B cell (primary cell): ENCODE measurements around the gene DUSP16. TPM values are rescaled to one million over a fixed set of nuclear protein-coding genes. Genes with fewer than 3 reads are reported as not detected.

Experiments
- ATAC-seq: fragments of 200-7000 bp; cut with Tn5 transposase; one replicate; pipeline ENCODE4 v1.10.0; 2021; ENCODE audit warnings: low read depth, mild to moderate bottlenecking, moderate number of reproducible peaks, moderate library complexity
- CTCF ChIA-PET: fragments of 350-600 bp; sonication (Branson Sonifier 250); formaldehyde crosslinking; loops from one replicate; lab custom pipeline; 2021; ENCODE audit warnings: antibody characterized with exemption, inconsistent platforms; lab: Charles Lee
- POLR2A ChIA-PET: fragments of 350-600 bp; sonication (Branson Sonifier 250); formaldehyde crosslinking; loops from one replicate; lab custom pipeline; 2021; ENCODE audit warnings: antibody characterized with exemption; lab: Charles Lee
- DNase-seq: peaks from one replicate; pipeline ENCODE4 v3.0.0; 2013
- H2AFZ ChIP-seq: 2 replicates; pipeline ENCODE4 v1.6.1; 2012; ENCODE audit warnings: mild to moderate bottlenecking, low read depth, low read length; ENCODE audit not compliant: insufficient read depth, poor library complexity, severe bottlenecking
- H3K27ac ChIP-seq, 2 donors: 1 replicate in 1 of 2; 2 replicates in 1 of 2; pipeline ENCODE4 v1.5.1; 2012 to 2013; ENCODE audit warnings: low read length in 2 of 2, mild to moderate bottlenecking in 2 of 2, moderate library complexity in 1 of 2
- H3K27me3 ChIP-seq, 4 experiments: fragments of 200-600 bp in 1 of 4; sonication (generic) in 1 of 4; replicated peaks in 1 of 4; 1 replicate in 2 of 4; 2 replicates in 2 of 4; pipeline versions ENCODE4 v1.6.1 to v1.7.0; 2013 to 2016; ENCODE audit warnings: low read length in 3 of 4, mild to moderate bottlenecking in 2 of 4, mixed read lengths in 1 of 4, moderate library complexity in 1 of 4; ENCODE audit not compliant: insufficient read depth in 4 of 4, control insufficient read depth in 3 of 4; ENCODE audit errors: control extremely low read depth in 1 of 4
- H3K36me3 ChIP-seq, 2 experiments: replicated peaks in 1 of 2; 1 replicate in 1 of 2; 2 replicates in 1 of 2; pipeline versions ENCODE4 v1.6.1 to v1.7.1; 2013; ENCODE audit warnings: low read length in 1 of 2; ENCODE audit not compliant: insufficient read depth in 2 of 2, control insufficient read depth in 1 of 2; ENCODE audit errors: control extremely low read depth in 1 of 2, extremely low read depth in 1 of 2
- H3K4me1 ChIP-seq, 2 donors: fragments of 200-600 bp in 1 of 2; sonication (generic) in 1 of 2; 1 replicate in 1 of 2; 2 replicates in 1 of 2; pipeline versions ENCODE4 v1.5.1 to v1.6.1; 2013 to 2017; ENCODE audit warnings: low read length in 2 of 2; ENCODE audit not compliant: control insufficient read depth in 2 of 2, insufficient read depth in 2 of 2
- H3K4me2 ChIP-seq: replicated peaks from 2 replicates; pipeline ENCODE3; 2012; ENCODE audit warnings: mild to moderate bottlenecking, low read depth, low read length; ENCODE audit not compliant: poor library complexity, severe bottlenecking
- H3K4me3 ChIP-seq, 5 experiments: fragments of 200-600 bp in 1 of 5; sonication (generic) in 1 of 5; 1 replicate in 3 of 5; 2 replicates in 2 of 5; pipeline versions ENCODE4 v1.5.1 to v1.7.0; 2011 to 2016; ENCODE audit warnings: low read length in 4 of 5, mild to moderate bottlenecking in 4 of 5, low read depth in 2 of 5, control low read depth in 1 of 5, moderate library complexity in 1 of 5; ENCODE audit not compliant: insufficient read depth in 1 of 5; ENCODE audit errors: control extremely low read depth in 1 of 5, extremely low read depth in 1 of 5
- H3K79me2 ChIP-seq: fragments of 200-600 bp; sonication (generic); one replicate; pipeline ENCODE4 v1.6.0; 2016; ENCODE audit warnings: low read length; ENCODE audit not compliant: control insufficient read depth, insufficient read depth
- H3K9ac ChIP-seq: fragments of 200-600 bp; sonication (generic); 2 replicates; pipeline ENCODE4 v1.6.1; 2017; ENCODE audit warnings: mild to moderate bottlenecking, low read length, moderate library complexity
- H3K9me3 ChIP-seq, 3 donors: one replicate each; pipeline versions ENCODE4 v1.6.1 to v1.7.1; 2013; ENCODE audit warnings: low read length in 2 of 3; ENCODE audit not compliant: control insufficient read depth in 2 of 3, insufficient read depth in 1 of 3; ENCODE audit errors: control extremely low read depth in 1 of 3
- H4K20me1 ChIP-seq: 2 replicates; pipeline ENCODE4 v1.6.0; 2012; ENCODE audit warnings: mild to moderate bottlenecking, low read length; ENCODE audit not compliant: insufficient read depth, control insufficient read depth, poor library complexity, severe bottlenecking
- H3K27ac Mint-ChIP-seq: one replicate; pipeline ENCODE4 v1.8.0; 2021; ENCODE audit warnings: mixed read lengths
- H3K27me3 Mint-ChIP-seq: one replicate; pipeline ENCODE4 v1.8.0; 2021; ENCODE audit warnings: mixed read lengths
- H3K4me1 Mint-ChIP-seq: one replicate; pipeline ENCODE4 v1.8.0; 2021; ENCODE audit warnings: mixed read lengths
- H3K4me3 Mint-ChIP-seq: one replicate; pipeline ENCODE4 v1.8.0; 2021; ENCODE audit warnings: mixed read lengths
- H3K9me3 Mint-ChIP-seq: one replicate; pipeline ENCODE4 v1.8.0; 2022; ENCODE audit warnings: mixed read lengths; ENCODE audit not compliant: insufficient read depth
- CTCF ChIP-seq: fragments of 200-600 bp; IDR thresholded peaks from one replicate; pipeline ENCODE4 v1.8.0; 2022; ENCODE audit warnings: antibody characterized with exemption, mild to moderate bottlenecking
- EZH2 ChIP-seq: IDR thresholded peaks from 2 replicates; pipeline ENCODE4 v1.6.1; 2012; ENCODE audit warnings: borderline replicate concordance, low read depth, mild to moderate bottlenecking, moderate library complexity, low read length; ENCODE audit not compliant: insufficient read depth, poor library complexity, severe bottlenecking
- WGBS: methylation state at CpG from one replicate; pipeline ENCODE4 v1.1.5; 2013; ENCODE audit warnings: missing lambda C conversion rate; ENCODE audit not compliant: insufficient coverage; 5-methylcytosine and 5-hydroxymethylcytosine counted together
- intact Hi-C: fragments of 100-400 bp; cut with micrococcal nuclease; formaldehyde crosslinking; loops from one replicate; pipeline ENCODE4 v1.10.0; 2022
- polyA plus RNA-seq: library from polyadenylated mRNA; depleted of rRNA; stranded (reverse); fragments of >200 nt; gene quantifications from 2 replicates; pipeline ENCODE4 v1.2.3, GENCODE V29; 2012
- total RNA-seq, 2 donors: library from RNA; stranded (reverse); fragments of 120-200 nt in 1 of 2; gene quantifications; 1 replicate in 1 of 2; 2 replicates in 1 of 2; pipeline versions ENCODE4 v1.2.3 to v1.2.4, GENCODE V29; 2013 to 2022

The DUSP16 gene
- total and polyA plus RNA-seq, 2 donors (not counting 1 experiment from before 2014, with no cell fraction given) = 0.37 to 5.6 TPM

GRCh38 chr12:12440784-12441428 is 121.8 kb downstream of the DUSP16 start:
- Histone ChIP-seq H3K4me1 (no peaks in the 10 kb centered on the region), H3K27me3 (no peaks in the 10 kb centered on the region), H2AFZ (no peak overlapping the region), H4K20me1 (no peaks in the 10 kb centered on the region), H3K36me3 (peaks cover 4 to 18% of the 10 kb centered on the region in 2 experiments), H3K9ac (no peak overlapping the region), H3K4me3 (no peak overlapping the region), H3K27ac (no peak overlapping the region), H3K79me2 (peaks cover 4% of the 10 kb centered on the region), H3K9me3 (peaks cover 0 to 1% (median 0%) of the 10 kb centered on the region in 3 donors), H3K4me2 (no peak overlapping the region)
- TF ChIP-seq CTCF (no peak), EZH2 (no peak)
- Mint-ChIP-seq H3K27ac (no peak overlapping the region), H3K9me3 (peaks cover 5% of the 10 kb centered on the region), H3K4me1 (no peaks in the 10 kb centered on the region), H3K4me3 (no peak overlapping the region), H3K27me3 (no peaks in the 10 kb centered on the region)
- intact Hi-C loops = no loop called here
- no peak for ATAC-seq
- 100% methylated on average over 4 of the region's 4 CpGs for WGBS
- ChIA-PET POLR2A (no interaction called here), CTCF (no interaction called here)
- DNase-seq = no peak

GRCh38 chr12:12439636-12440035 is 123.0 kb downstream of the DUSP16 start:
- Histone ChIP-seq H3K4me1 (no peaks in the 10 kb centered on the region), H3K4me2 (no peak overlapping the region), H3K36me3 (peaks cover 7 to 21% of the 10 kb centered on the region in 2 experiments), H3K9me3 (peaks cover 0 to 1% (median 0%) of the 10 kb centered on the region in 3 donors), H3K4me3 (no peak overlapping the region), H2AFZ (no peak overlapping the region), H3K79me2 (peaks cover 4% of the 10 kb centered on the region), H3K27me3 (no peaks in the 10 kb centered on the region), H3K27ac (no peak overlapping the region), H4K20me1 (no peaks in the 10 kb centered on the region), H3K9ac (no peak overlapping the region)
- no peak for ATAC-seq
- DNase-seq = no peak
- POLR2A ChIA-PET = no interaction called here
- intact Hi-C loops = no loop called here
- CTCF ChIA-PET = no interaction called here
- no peak for TF ChIP-seq CTCF
- no peak for TF ChIP-seq EZH2
- 100% methylated on average over 2 of the region's 6 CpGs for WGBS
- Mint-ChIP-seq H3K4me1 (no peaks in the 10 kb centered on the region), H3K27me3 (no peaks in the 10 kb centered on the region), H3K4me3 (no peak overlapping the region), H3K9me3 (peaks cover 5% of the 10 kb centered on the region), H3K27ac (no peak overlapping the region)
